ENCODE measurements around the gene MSRB1. TPM values are rescaled to one million over a fixed set of nuclear protein-coding genes. Genes with fewer than 3 reads are reported as not detected.

Gene MSRB1
- total and polyA plus RNA-seq, 12 donors, result 24.6 to 82.2 (median 35.6) TPM

- WGBS, 2 donors, result 93 to 94% methylated on average over 17 of the region's 17 CpGs
- ATAC-seq (no peak), DNase-seq (no peak)
- Histone ChIP-seq H3K27me3 (no peaks in the 10 kb centered on the region), H3K36me3 (peaks cover 0 to 45% (median 23%) of the 10 kb centered on the region in 9 donors), H3K27ac (peak overlapping the region in 1 of 10 donors; percentile 82), H3K4me3 (peak overlapping the region in 1 of 10 donors; percentile 28), H3K9me3 (no peaks in the 10 kb centered on the region), H3K4me1 (peaks cover 8 to 42% (median 15%) of the 10 kb centered on the region in 9 donors)
- no peak for TF ChIP-seq CTCF (IDR thresholded peaks at IDR 0.05)
- intact Hi-C loops (cut with DNase I), result loop anchor here in 1 of 10 donors (5.0 kb wide), 1 partner anchor 162 kb away; no protein-coding TSS in a partner anchor
Measured at GRCh38 chr16:1938910-1939309, 4.1 kb downstream of the MSRB1 start.

GRCh38 chr16:1938316-1938715, 4.7 kb downstream of the MSRB1 start:
- H3K4me3 ChIP-seq, result peak overlapping the region in 1 of 10 donors; percentile 28
- ATAC-seq (no peak), DNase-seq (no peak)
- peaks cover 8 to 42% (median 13%) of the 10 kb centered on the region in 9 donors for H3K4me1 ChIP-seq
- H3K36me3 ChIP-seq, result peaks cover 0 to 45% (median 23%) of the 10 kb centered on the region in 9 donors
- H3K27me3 ChIP-seq, result no peaks in the 10 kb centered on the region
- no peak for TF ChIP-seq CTCF (IDR thresholded peaks at IDR 0.05)
- no peaks in the 10 kb centered on the region for H3K9me3 ChIP-seq
- H3K27ac ChIP-seq, result peak overlapping the region in 2 of 10 donors; percentile 22 to 82
- intact Hi-C loops (cut with DNase I), result loop anchor here in 1 of 10 donors (5.0 kb wide), 1 partner anchor 161 kb away; no protein-coding TSS in a partner anchor
- 91 to 94% methylated on average over 10 of the region's 10 CpGs for WGBS, 2 donors

DNA sequence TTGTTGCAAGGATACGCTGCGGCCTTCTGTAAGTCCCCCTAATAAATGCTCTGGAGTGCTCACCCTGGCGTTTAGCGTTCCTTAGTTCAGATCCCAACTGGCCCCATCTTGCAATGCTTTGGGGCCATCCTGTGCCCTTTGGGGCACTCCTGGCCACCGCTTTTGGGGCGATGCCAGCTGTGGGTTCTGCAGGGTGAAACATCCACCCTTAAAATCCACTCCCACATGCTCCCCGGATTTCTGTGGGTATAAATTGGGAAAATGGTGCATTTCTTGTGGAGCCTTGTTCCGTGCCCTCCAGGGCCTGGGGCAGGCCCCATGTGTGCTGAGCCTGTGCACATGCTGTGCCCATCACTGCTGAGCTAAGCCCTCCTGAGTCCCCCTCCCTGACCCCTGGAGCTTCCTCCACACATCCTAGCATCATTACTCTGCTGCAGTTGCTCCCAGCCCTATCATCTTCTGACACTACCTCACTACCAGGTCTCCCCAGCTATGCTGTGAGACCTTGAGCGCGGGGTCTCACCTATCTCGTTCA, 6.0 kb downstream of the MSRB1 start:
- Histone ChIP-seq H3K9me3 (no peaks in the 10 kb centered on the region), H3K36me3 (peaks cover 0 to 45% (median 23%) of the 10 kb centered on the region in 9 donors), H3K4me3 (no peak overlapping the region), H3K27me3 (no peaks in the 10 kb centered on the region), H3K27ac (peak overlapping the region in 1 of 10 donors; percentile 82), H3K4me1 (peaks cover 2 to 36% (median 7%) of the 10 kb centered on the region in 9 donors)
- DNase-seq (no peak), ATAC-seq (no peak)
- intact Hi-C loops (cut with DNase I), result loop anchor here in 1 of 10 donors (5.0 kb wide), 1 partner anchor 160 kb away; no protein-coding TSS in a partner anchor
- TF ChIP-seq CTCF (IDR thresholded peaks at IDR 0.05), result no peak
- WGBS, 2 donors, result 93 to 95% methylated on average over 11 of the region's 11 CpGs

DNA sequence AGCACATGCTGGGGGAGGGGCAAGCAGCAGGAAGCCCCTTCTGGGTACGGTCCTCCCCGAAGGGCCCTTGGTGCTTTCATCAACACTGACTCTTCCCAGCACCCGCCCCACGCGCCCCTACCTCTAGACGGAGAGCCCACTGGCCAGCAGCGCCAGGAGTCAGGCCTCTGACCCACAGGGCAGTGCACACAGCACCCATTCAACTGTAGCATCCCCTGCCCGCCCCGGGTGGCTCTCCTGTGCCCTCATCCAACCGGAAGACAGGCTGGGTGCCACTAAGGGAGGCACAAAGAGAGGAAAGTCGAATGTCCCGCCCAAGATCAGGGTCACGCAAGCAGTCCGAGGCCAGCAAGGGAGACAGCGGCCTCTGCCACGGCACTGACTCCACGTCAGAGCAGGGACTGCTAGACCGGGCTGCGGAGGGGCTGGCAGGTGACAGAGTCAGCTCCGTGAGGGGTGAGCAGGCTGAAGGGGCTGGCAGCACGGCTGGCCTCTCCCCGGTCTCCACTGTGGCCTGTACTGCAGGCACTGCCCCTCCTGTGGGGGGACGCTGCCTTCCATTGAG, 9.8 kb downstream of the MSRB1 start:
- Histone ChIP-seq H3K27me3 (no peaks in the 10 kb centered on the region), H3K27ac (no peak overlapping the region), H3K4me1 (peaks cover 0 to 23% (median 10%) of the 10 kb centered on the region in 9 donors), H3K36me3 (peaks cover 0 to 15% (median 7%) of the 10 kb centered on the region in 9 donors), H3K9me3 (no peaks in the 10 kb centered on the region), H3K4me3 (no peak overlapping the region)
- WGBS, 2 donors, result 66 to 68% methylated on average over 23 of the region's 23 CpGs
- intact Hi-C loops (cut with DNase I), result no loop called here
- DNase-seq, result no peak
- TF ChIP-seq CTCF (IDR thresholded peaks at IDR 0.05), result no peak
- peak in 1 of 8 donors; percentile 11 for ATAC-seq
